ENCODE data around the gene ANKRD11. TPM values are rescaled to one million over a fixed set of nuclear protein-coding genes. Genes with fewer than 3 reads are reported as not detected.

Gene ANKRD11
- total RNA-seq, 4 donors from 2014 or later, result 67.0 to 107 (median 88.9) TPM

DNA sequence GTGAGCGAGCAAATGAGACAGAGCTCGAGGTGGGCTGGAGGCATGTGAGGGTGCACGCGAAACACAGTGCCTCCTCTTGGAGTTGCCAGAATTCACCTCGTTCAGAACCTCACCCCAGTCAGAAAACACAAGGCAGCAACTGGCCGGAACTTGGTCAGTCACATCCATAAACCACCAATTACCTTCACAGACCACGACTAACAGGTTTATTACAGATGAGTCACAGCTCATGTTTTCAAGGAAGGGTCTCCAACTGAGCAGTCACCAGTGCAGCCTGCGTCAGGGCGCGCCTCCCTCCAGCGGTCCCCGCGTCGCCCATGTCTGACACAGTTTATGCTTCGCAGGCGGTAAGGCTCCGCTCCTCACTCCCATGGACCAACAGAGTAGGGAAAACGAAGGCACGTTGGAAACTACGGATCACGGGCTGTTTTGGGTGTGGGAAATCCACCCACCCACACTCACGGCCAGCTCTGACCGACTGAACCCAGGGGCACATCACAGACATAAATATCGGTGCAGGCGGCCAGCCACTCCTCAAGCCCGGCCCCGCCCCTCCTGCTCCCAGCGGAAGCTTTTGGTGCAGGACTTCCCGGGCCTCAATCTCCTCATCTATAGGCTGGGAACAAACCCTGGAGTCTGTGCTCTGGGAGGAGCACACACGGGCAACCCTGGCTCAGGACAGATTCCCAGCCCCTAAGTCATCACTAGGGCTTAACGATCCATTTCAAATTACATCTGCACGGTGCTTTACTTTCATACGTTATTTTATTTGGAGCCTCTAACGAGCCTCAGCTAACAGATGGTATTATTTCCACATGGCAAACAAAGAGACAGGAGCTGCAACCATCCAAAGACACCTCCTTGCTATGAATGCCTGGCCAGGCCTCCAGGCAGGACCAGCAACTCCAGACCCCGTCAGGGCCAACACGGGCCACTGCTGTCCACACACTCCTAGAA, 146.6 kb downstream of the ANKRD11 start:
- no peaks in the 10 kb centered on the region for H3K9me3 ChIP-seq
- no peaks in the 10 kb centered on the region for H3K27me3 ChIP-seq

DNA sequence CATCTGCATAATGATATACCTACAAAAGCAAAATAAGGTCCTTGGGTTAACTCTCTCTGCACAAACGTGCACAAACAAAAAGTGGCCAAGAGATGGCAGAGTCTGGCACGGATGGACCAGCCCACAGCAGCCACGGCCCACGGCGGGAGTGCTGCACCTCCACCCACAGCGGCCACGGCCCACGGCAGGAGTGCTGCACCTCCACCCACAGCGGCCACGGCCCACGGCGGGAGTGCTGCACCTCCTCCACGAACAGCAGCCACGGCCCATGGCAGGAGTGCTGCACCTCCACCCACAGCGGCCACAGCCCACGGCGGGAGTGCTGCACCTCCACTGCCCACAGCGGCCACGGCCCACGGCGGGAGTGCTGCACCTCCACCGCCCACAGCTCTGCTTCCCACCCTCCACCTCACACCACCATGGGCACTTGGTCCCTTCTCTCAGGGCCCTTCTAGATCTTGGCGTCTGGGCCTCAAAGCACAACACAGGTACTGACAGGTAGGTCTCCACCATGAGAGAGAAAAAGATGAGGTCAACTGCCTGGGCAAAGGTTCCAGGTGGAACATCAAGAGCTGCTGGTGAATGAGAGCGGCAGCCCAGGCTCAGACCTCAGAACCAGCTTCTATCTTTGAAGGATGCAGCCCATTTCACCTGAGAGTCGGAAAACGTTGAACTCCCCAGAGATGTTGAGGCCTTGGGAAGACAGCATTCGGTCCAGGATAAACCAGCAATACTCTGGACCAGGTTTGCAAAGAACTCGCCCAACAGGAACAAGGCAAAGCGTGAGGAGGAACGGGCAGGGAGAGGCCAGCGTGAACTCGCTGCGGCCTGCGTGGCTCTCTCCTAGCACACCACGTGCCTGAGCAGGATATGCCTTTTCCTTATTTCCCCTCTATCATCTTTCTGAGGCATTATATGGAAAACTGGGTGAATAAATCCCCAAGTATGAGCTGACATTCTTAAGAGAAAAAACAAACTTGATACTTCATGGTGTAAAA, 148.4 kb downstream of the ANKRD11 start:
- no peak overlapping the region for H3K27ac ChIP-seq
- no peaks in the 10 kb centered on the region for H3K27me3 ChIP-seq
- no peaks in the 10 kb centered on the region for H3K36me3 ChIP-seq
- no peak overlapping the region for H3K4me3 ChIP-seq
- 85 to 97% methylated on average over 8 to 14 of the region's 35 CpGs for WGBS, 2 donors (ENCODE audit: low coverage in 1 of 2)
- H3K9me3 ChIP-seq, result no peaks in the 10 kb centered on the region
- TF ChIP-seq POLR2AphosphoS5 (IDR thresholded peaks at IDR 0.05) (no peak), POLR2A (IDR thresholded peaks at IDR 0.05) (no peak), EP300 (IDR thresholded peaks at IDR 0.05) (no peak)
- TF ChIP-seq, protein P1, sequence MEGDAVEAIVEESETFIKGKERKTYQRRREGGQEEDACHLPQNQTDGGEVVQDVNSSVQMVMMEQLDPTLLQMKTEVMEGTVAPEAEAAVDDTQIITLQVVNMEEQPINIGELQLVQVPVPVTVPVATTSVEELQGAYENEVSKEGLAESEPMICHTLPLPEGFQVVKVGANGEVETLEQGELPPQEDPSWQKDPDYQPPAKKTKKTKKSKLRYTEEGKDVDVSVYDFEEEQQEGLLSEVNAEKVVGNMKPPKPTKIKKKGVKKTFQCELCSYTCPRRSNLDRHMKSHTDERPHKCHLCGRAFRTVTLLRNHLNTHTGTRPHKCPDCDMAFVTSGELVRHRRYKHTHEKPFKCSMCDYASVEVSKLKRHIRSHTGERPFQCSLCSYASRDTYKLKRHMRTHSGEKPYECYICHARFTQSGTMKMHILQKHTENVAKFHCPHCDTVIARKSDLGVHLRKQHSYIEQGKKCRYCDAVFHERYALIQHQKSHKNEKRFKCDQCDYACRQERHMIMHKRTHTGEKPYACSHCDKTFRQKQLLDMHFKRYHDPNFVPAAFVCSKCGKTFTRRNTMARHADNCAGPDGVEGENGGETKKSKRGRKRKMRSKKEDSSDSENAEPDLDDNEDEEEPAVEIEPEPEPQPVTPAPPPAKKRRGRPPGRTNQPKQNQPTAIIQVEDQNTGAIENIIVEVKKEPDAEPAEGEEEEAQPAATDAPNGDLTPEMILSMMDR (IDR thresholded peaks at IDR 0.05), result no peak
- no peak for ATAC-seq
- peaks cover 0 to 81% (median 22%) of the 10 kb centered on the region in 3 donors for H3K4me1 ChIP-seq

More for the DNA sequence above, 146.6 kb downstream of the ANKRD11 start:
- peak overlapping the region in 2 of 4 donors; percentile 36 to 70 for H3K27ac ChIP-seq
- no peak overlapping the region for H3K4me3 ChIP-seq
- TF ChIP-seq POLR2A (IDR thresholded peaks at IDR 0.05) (no peak), EP300 (IDR thresholded peaks at IDR 0.05) (no peak), POLR2AphosphoS5 (IDR thresholded peaks at IDR 0.05) (no peak)
- TF ChIP-seq, protein P1 (IDR thresholded peaks at IDR 0.05), result no peak
- H3K36me3 ChIP-seq, result no peaks in the 10 kb centered on the region
- peaks cover 0 to 70% (median 22%) of the 10 kb centered on the region in 3 donors for H3K4me1 ChIP-seq
- WGBS, 2 donors (ENCODE audit: low coverage in 1 of 2), result 39 to 82% methylated on average over 7 to 22 of the region's 36 CpGs
- no peak for ATAC-seq

DNA sequence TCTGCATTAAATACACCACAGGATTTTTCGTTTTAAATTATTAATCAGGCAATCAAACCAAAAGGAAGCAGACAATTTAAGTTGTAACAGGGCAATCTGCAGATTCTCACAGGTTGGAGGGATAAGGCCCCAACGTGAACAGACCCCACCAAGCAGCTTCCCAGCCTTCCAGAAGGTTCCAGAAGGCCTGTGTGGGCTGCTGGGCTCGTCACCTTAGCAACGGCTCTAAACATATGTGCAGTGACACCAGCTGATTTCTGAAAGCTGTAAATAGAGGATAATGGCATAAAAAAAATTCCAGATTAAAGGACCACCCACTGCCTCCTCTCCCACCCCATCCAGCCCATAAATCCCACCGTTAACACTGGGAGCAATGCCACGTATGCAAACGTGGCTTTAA, 149.1 kb downstream of the ANKRD11 start:
- no peaks in the 10 kb centered on the region for H3K27me3 ChIP-seq
- no peak overlapping the region for H3K4me3 ChIP-seq
- peaks cover 0 to 77% (median 22%) of the 10 kb centered on the region in 3 donors for H3K4me1 ChIP-seq
- no peaks in the 10 kb centered on the region for H3K9me3 ChIP-seq
- 39 to 56% methylated on average over 3 to 7 of the region's 7 CpGs for WGBS, 2 donors (ENCODE audit: low coverage in 1 of 2)
- H3K27ac ChIP-seq, result no peak overlapping the region
- TF ChIP-seq, protein P1 (IDR thresholded peaks at IDR 0.05), result no peak
- TF ChIP-seq POLR2AphosphoS5 (IDR thresholded peaks at IDR 0.05) (no peak), POLR2A (IDR thresholded peaks at IDR 0.05) (no peak), EP300 (IDR thresholded peaks at IDR 0.05) (no peak)
- no peaks in the 10 kb centered on the region for H3K36me3 ChIP-seq
- ATAC-seq, result no peak

DNA sequence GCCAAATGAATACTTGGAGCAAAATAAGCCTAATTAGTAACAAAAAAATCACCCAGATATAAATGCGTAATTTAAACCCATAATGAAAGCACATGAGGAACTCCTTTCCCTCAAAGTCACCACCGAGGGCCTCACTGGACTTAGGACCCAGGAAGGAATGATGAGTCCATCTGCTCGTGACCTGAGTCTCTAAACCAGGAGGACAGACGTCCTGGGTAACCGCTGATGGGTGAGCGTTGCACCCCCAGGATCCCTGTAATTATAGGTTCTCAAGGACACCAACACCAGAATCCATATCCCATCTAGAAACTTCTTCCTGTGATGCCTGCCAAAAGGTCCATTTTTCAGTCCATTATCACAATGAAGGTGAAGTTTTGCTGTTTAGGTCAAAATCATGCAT, 151.5 kb downstream of the ANKRD11 start:
- TF ChIP-seq EP300 (IDR thresholded peaks at IDR 0.05), result no peak
- no peak for TF ChIP-seq POLR2A (IDR thresholded peaks at IDR 0.05)
- TF ChIP-seq, protein P1 (IDR thresholded peaks at IDR 0.05), result no peak
- TF ChIP-seq POLR2AphosphoS5 (IDR thresholded peaks at IDR 0.05), result no peak
- WGBS, 2 donors (ENCODE audit: low coverage in 1 of 2), result 74 to 76% methylated on average over 5 to 6 of the region's 6 CpGs

More for the DNA sequence above, 151.5 kb downstream of the ANKRD11 start:
- no peak for ATAC-seq
- no peaks in the 10 kb centered on the region for H3K36me3 ChIP-seq
- peaks cover 0 to 77% (median 22%) of the 10 kb centered on the region in 3 donors for H3K4me1 ChIP-seq
- H3K27me3 ChIP-seq, result no peaks in the 10 kb centered on the region
- no peaks in the 10 kb centered on the region for H3K9me3 ChIP-seq
- no peak overlapping the region for H3K4me3 ChIP-seq
- H3K27ac ChIP-seq, result no peak overlapping the region
